GM23338 (cell line): ENCODE measurements around the gene PVRIG. TPM values are rescaled to one million over a fixed set of nuclear protein-coding genes. Genes with fewer than 3 reads are reported as not detected.
A peak's percentile ranks its signal among the peaks of the same experiment; 100 is the strongest.
"Not testable (repeated sequence)": the region's sequence is repeated elsewhere in the genome, so short reads cannot be mapped to it uniquely, and the experiment has no call there.

Experiments
- ATAC-seq: fragments of 200-7000 bp; cut with Tn5 transposase; 3 replicates; pipeline ENCODE4 v1.9.1; 2020
- DNase-seq: peaks from one replicate; pipeline ENCODE4 v3.0.0-alpha.2; 2015; ENCODE audit warnings: low spot score
- H2AFZ ChIP-seq: fragments of 200-600 bp; sonication (generic); 2 replicates; pipeline ENCODE4 v1.8.0; 2016; ENCODE audit warnings: antibody characterized with exemption, mild to moderate bottlenecking, moderate library complexity
- H3F3A ChIP-seq: fragments of 200-600 bp; sonication (generic); replicated peaks from 2 replicates; pipeline ENCODE4 v1.8.0; 2017; ENCODE audit warnings: antibody characterized with exemption, mixed run types, low read depth
- H3K27ac ChIP-seq: fragments of 200-600 bp; sonication (generic); 2 replicates; pipeline ENCODE4 v1.6.1; 2016; ENCODE audit warnings: low read depth
- H3K27me3 ChIP-seq: fragments of 200-600 bp; sonication (generic); 2 replicates; pipeline ENCODE4 v1.8.0; 2016; ENCODE audit warnings: mild to moderate bottlenecking, mixed run types, moderate library complexity; ENCODE audit not compliant: insufficient read depth
- H3K36me3 ChIP-seq: fragments of 200-600 bp; sonication (generic); 2 replicates; pipeline ENCODE4 v1.8.0; 2016; ENCODE audit warnings: mild to moderate bottlenecking; ENCODE audit not compliant: insufficient read depth
- H3K4me1 ChIP-seq: fragments of 200-600 bp; sonication (generic); 2 replicates; pipeline ENCODE4 v1.8.0; 2016; ENCODE audit warnings: mild to moderate bottlenecking, moderate library complexity; ENCODE audit not compliant: insufficient read depth
- H3K4me2 ChIP-seq: fragments of 200-600 bp; sonication (generic); 2 replicates; pipeline ENCODE4 v1.7.1; 2017; ENCODE audit warnings: mixed run types
- H3K4me3 ChIP-seq: fragments of 200-600 bp; sonication (generic); 2 replicates; pipeline ENCODE4 v1.6.1; 2016; ENCODE audit warnings: mixed run types
- H3K79me2 ChIP-seq: fragments of 200-600 bp; sonication (generic); replicated peaks from 2 replicates; pipeline ENCODE4 v1.8.0; 2017; ENCODE audit warnings: mild to moderate bottlenecking; ENCODE audit not compliant: insufficient read depth
- H3K9me2 ChIP-seq: fragments of 200-600 bp; sonication (generic); 2 replicates; pipeline ENCODE4 v1.8.0; 2017; ENCODE audit not compliant: insufficient read depth
- H4K20me1 ChIP-seq: fragments of 200-600 bp; sonication (generic); replicated peaks from 2 replicates; pipeline ENCODE4 v1.8.0; 2017; ENCODE audit warnings: mild to moderate bottlenecking; ENCODE audit not compliant: insufficient read depth
- H3K27ac Mint-ChIP-seq: 2 replicates; pipeline ENCODE4 v1.8.0; 2020; ENCODE audit warnings: inconsistent platforms, mild to moderate bottlenecking, moderate library complexity, mixed read lengths
- H3K27me3 Mint-ChIP-seq: 3 replicates; pipeline ENCODE4 v1.8.0; 2022; ENCODE audit warnings: low read depth, mild to moderate bottlenecking, moderate library complexity, mixed read lengths, inconsistent platforms; ENCODE audit not compliant: insufficient read depth, poor library complexity
- H3K36me3 Mint-ChIP-seq: 3 replicates; pipeline ENCODE4 v1.8.0; 2021; ENCODE audit warnings: low read depth, mild to moderate bottlenecking, inconsistent platforms, moderate library complexity, mixed read lengths
- H3K4me1 Mint-ChIP-seq: 3 replicates; pipeline ENCODE4 v1.8.0; 2020; ENCODE audit warnings: mild to moderate bottlenecking, inconsistent platforms, mixed read lengths
- H3K4me3 Mint-ChIP-seq: 3 replicates; pipeline ENCODE4 v1.8.0; 2021; ENCODE audit warnings: moderate library complexity, mild to moderate bottlenecking, inconsistent platforms, mixed read lengths
- H3K9me3 Mint-ChIP-seq: 3 replicates; pipeline ENCODE4 v1.8.0; 2020; ENCODE audit warnings: moderate library complexity, mild to moderate bottlenecking, inconsistent platforms, mixed read lengths
- ETS1 ChIP-seq: IDR thresholded peaks from 2 replicates; pipeline ENCODE4 v1.6.1; 2016; ENCODE audit warnings: antibody characterized with exemption
- EZH2 ChIP-seq: fragments of 200-600 bp; sonication (generic); IDR thresholded peaks from one replicate; pipeline ENCODE4 v1.8.0; 2017; ENCODE audit warnings: antibody characterized with exemption, mild to moderate bottlenecking, low read depth; ENCODE audit not compliant: unreplicated experiment
- EZH2phosphoT487 ChIP-seq: fragments of 200-600 bp; sonication (generic); IDR thresholded peaks from one replicate; pipeline ENCODE4 v1.8.1; 2018; ENCODE audit warnings: antibody characterized with exemption; ENCODE audit not compliant: unreplicated experiment
- JUNB ChIP-seq: IDR thresholded peaks from one replicate; pipeline ENCODE4 v1.6.1; 2016; ENCODE audit warnings: antibody characterized with exemption; ENCODE audit not compliant: unreplicated experiment
- NANOG ChIP-seq: IDR thresholded peaks from 2 replicates; pipeline ENCODE4 v1.6.1; 2016; ENCODE audit warnings: antibody characterized with exemption, borderline replicate concordance
- STAT1 ChIP-seq: IDR thresholded peaks from one replicate; pipeline ENCODE4 v1.6.1; 2016; ENCODE audit warnings: antibody characterized with exemption; ENCODE audit not compliant: unreplicated experiment
- ZNF114 ChIP-seq: fragments of 250-450 bp; sonication (Bioruptor Pico); IDR thresholded peaks from 2 replicates; pipeline ENCODE4 v1.5.0; 2020; ENCODE audit warnings: mild to moderate bottlenecking, moderate library complexity
- ZNF331 ChIP-seq: fragments of 250-450 bp; sonication (Bioruptor Pico); IDR thresholded peaks from 2 replicates; pipeline ENCODE4 v1.5.0; 2020; ENCODE audit warnings: low read depth, mild to moderate bottlenecking, moderate library complexity
- ZNF462 ChIP-seq: fragments of 250-450 bp; sonication (Bioruptor Pico); IDR thresholded peaks from 2 replicates; pipeline ENCODE4 v1.5.0; 2020; ENCODE audit warnings: mild to moderate bottlenecking, moderate library complexity
- long read RNA-seq: library from polyadenylated mRNA; unstranded; transcript quantifications from one replicate; pipeline ENCODE4 v2.0.0, GENCODE V29; 2020; ENCODE audit not compliant: unreplicated experiment
- polyA plus RNA-seq: library from polyadenylated mRNA; unstranded; fragments of >200 nt; fragmentation: Nextera tagmentation; extraction: Ambion mirVana; gene quantifications from 2 replicates; pipeline ENCODE4 v1.2.1, GENCODE V29; 2016
- total RNA-seq: library from RNA; depleted of rRNA; stranded (reverse); fragments of >200 nt; shearing (Covaris generic); gene quantifications from 2 replicates; pipeline ENCODE4 v1.2.3, GENCODE V29; 2014; rRNA removed

The PVRIG gene
- not detected in 2 replicates for total RNA-seq
- polyA plus RNA-seq = 1.1 TPM in 1 of 2 replicates, not detected in the other
- long read RNA-seq = 0 reads

GRCh38 chr7:100219801-100220585 is at the start of gene PVRIG:
Gene PVRIG, plus strand, starts transcription at chr7:100219949. Its CDS starts 22 bp downstream, at chr7:100219971.
- H3K36me3 Mint-ChIP-seq, H3K27me3 Mint-ChIP-seq, H4K20me1 ChIP-seq, H3K4me3 Mint-ChIP-seq, H3K79me2 ChIP-seq, H3K27ac ChIP-seq, H3K4me1 ChIP-seq, H3K4me1 Mint-ChIP-seq, H3K27ac Mint-ChIP-seq, H3K4me3 ChIP-seq, H3K9me2 ChIP-seq, ATAC-seq, H3F3A ChIP-seq, DNase-seq, H3K9me3 Mint-ChIP-seq, H3K4me2 ChIP-seq, H2AFZ ChIP-seq, H3K36me3 ChIP-seq: not testable (repeated sequence)
- H3K27me3 ChIP-seq = peaks cover 14% of the 10 kb centered on the region; the same call in 1 of the 2 replicates

- peaks cover 55% of the 10 kb centered on the region for H3K4me1 Mint-ChIP-seq
- H2AFZ ChIP-seq = no peak overlapping the region
- peaks cover 16% of the 10 kb centered on the region for H3K27me3 ChIP-seq
- H3K36me3 Mint-ChIP-seq = peaks cover 19% of the 10 kb centered on the region
- peaks cover 35% of the 10 kb centered on the region for H3K4me1 ChIP-seq
- DNase-seq = no peak
- H3F3A ChIP-seq = peaks cover 28% of the 10 kb centered on the region
- peak overlapping the region; percentile 73 for H3K4me3 ChIP-seq
- ATAC-seq = no peak
- H3K79me2 ChIP-seq = no peaks in the 10 kb centered on the region; the same call in 1 of the 2 replicates
- peak overlapping the region; percentile 62 for H3K4me3 Mint-ChIP-seq
- H3K9me2 ChIP-seq = no peaks in the 10 kb centered on the region
- H3K36me3 ChIP-seq = peaks cover 4% of the 10 kb centered on the region; the same call in 1 of the 2 replicates
- peaks cover 7% of the 10 kb centered on the region; the same call in 1 of the 2 replicates for H4K20me1 ChIP-seq
- H3K27ac Mint-ChIP-seq = no peak overlapping the region
- H3K27ac ChIP-seq = no peak overlapping the region
- H3K27me3 Mint-ChIP-seq = peaks cover 42% of the 10 kb centered on the region
- H3K9me3 Mint-ChIP-seq = no peaks in the 10 kb centered on the region; the same call in 2 of the 3 replicates
- peak overlapping the region; percentile 90 for H3K4me2 ChIP-seq
- TF ChIP-seq NANOG = no peak
- no peak for TF ChIP-seq JUNB
- TF ChIP-seq EZH2 = no peak
- TF ChIP-seq STAT1 = no peak
- TF ChIP-seq EZH2phosphoT487 = no peak
- TF ChIP-seq ETS1 = no peak
- no peak for TF ChIP-seq ZNF114 (CRISPR knock-in tag)
- TF ChIP-seq ZNF331 (CRISPR knock-in tag) = no peak
- no peak for TF ChIP-seq ZNF462 (CRISPR knock-in tag)
These were observed 49.5 kb upstream of the PVRIG start for GRCh38 chr7:100170101-100170897.
